Measurements from ENCODE around the gene SULT1C4.
"Not testable (repeated sequence)": the region's sequence is repeated elsewhere in the genome, so short reads cannot be mapped to it uniquely, and the experiment has no call there.

The SULT1C4 gene

GRCh38 chr2:108413711-108414095, 35.9 kb downstream of the SULT1C4 start:
- no peak for DNase-seq (ENCODE audit: low read depth)

- no peak for DNase-seq (ENCODE audit: low read depth)
These were observed 36.6 kb downstream of the SULT1C4 start for GRCh38 chr2:108414256-108414876.

- no peak for DNase-seq (ENCODE audit: low read depth)
These were observed 37.2 kb downstream of the SULT1C4 start for GRCh38 chr2:108414945-108415344.

- no peak for DNase-seq (ENCODE audit: low read depth)
These were observed 39.5 kb downstream of the SULT1C4 start for GRCh38 chr2:108417254-108417653.

GRCh38 chr2:108418416-108418815, 40.7 kb downstream of the SULT1C4 start:
- no peak for DNase-seq (ENCODE audit: low read depth)

GRCh38 chr2:108423067-108423466, 45.3 kb downstream of the SULT1C4 start:
- no peak for DNase-seq (ENCODE audit: low read depth)

- DNase-seq (ENCODE audit: low read depth) = no peak
These were observed 45.9 kb downstream of the SULT1C4 start for GRCh38 chr2:108423502-108424251.

- DNase-seq (ENCODE audit: low read depth) = no peak
These were observed 50.7 kb downstream of the SULT1C4 start for GRCh38 chr2:108428286-108429009.

GRCh38 chr2:108435578-108435977, 57.8 kb downstream of the SULT1C4 start:
- not testable (repeated sequence) for DNase-seq (ENCODE audit: low read depth)

- no peak for DNase-seq (ENCODE audit: low read depth)
These were observed 59.2 kb downstream of the SULT1C4 start for GRCh38 chr2:108436976-108437375.

Data from CMK (cell line).